ENCODE measurements around the gene STT3B. TPM values are rescaled to one million over a fixed set of nuclear protein-coding genes. Genes with fewer than 3 reads are reported as not detected.
A peak's percentile ranks its signal among the peaks of the same experiment; 100 is the strongest.

The STT3B gene
- total RNA-seq, 2 donors from 2014 or later: 106 to 132 TPM

DNA sequence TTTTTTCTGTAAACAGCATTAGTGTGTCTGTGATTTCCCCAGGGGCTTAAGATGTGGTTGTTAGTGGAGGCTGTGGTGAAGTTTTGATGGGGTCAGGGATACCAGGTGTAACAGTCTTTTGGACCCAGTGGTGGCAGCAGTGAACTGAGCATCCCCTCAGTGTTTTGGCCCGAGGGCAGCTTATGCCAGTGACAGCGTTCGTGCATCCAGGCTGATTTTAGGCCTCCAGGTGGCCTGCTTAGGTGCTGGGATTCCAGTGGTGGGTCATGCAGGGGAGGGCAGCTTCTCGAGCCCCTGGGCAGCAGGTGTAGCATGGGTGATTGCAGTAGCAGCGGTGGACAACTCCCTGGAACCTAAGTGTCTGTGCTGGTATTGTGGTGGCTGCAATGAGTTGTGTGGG is 29.2 kb downstream of the STT3B start:
- H3K27ac ChIP-seq: no peak overlapping the region
- intact Hi-C loops (cut with DNase I): no loop called here
- TF ChIP-seq, protein P1, sequence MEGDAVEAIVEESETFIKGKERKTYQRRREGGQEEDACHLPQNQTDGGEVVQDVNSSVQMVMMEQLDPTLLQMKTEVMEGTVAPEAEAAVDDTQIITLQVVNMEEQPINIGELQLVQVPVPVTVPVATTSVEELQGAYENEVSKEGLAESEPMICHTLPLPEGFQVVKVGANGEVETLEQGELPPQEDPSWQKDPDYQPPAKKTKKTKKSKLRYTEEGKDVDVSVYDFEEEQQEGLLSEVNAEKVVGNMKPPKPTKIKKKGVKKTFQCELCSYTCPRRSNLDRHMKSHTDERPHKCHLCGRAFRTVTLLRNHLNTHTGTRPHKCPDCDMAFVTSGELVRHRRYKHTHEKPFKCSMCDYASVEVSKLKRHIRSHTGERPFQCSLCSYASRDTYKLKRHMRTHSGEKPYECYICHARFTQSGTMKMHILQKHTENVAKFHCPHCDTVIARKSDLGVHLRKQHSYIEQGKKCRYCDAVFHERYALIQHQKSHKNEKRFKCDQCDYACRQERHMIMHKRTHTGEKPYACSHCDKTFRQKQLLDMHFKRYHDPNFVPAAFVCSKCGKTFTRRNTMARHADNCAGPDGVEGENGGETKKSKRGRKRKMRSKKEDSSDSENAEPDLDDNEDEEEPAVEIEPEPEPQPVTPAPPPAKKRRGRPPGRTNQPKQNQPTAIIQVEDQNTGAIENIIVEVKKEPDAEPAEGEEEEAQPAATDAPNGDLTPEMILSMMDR (IDR thresholded peaks at IDR 0.05): no peak
- no peak for TF ChIP-seq POLR2A (IDR thresholded peaks at IDR 0.05)
- no peak for TF ChIP-seq POLR2AphosphoS5 (IDR thresholded peaks at IDR 0.05)
- 84% methylated on average over 5 of the region's 5 CpGs for WGBS
- no peaks in the 10 kb centered on the region for H3K36me3 ChIP-seq
- no peaks in the 10 kb centered on the region for H3K27me3 ChIP-seq (replicated peaks; ENCODE audit: insufficient read depth)
- H3K4me1 ChIP-seq (replicated peaks): no peaks in the 10 kb centered on the region
- H3K9me3 ChIP-seq: no peaks in the 10 kb centered on the region
- no peak for DNase-seq (ENCODE audit: low spot score)
- no peak overlapping the region for H3K4me3 ChIP-seq

DNA sequence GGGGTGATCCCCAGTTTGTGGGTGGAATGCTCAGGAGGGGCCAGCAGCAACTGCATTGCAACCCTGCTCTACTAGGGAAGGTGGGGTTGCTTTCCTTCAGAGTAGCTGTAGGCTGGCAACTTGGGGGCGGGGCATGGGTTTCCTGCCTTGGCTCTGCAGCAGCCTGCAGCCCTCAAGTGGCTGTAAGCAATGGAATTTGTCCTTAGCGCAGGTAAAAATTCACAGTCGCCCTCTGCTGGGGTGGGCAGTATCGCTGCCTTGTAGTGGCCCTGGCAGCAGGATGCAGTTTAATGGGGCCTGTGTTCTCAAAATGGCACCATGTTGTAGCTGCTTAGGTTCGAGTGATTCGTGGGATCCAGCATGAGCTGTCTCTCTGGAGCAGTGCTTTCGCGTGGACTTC is 29.8 kb downstream of the STT3B start:
- 89% methylated on average over 8 of the region's 8 CpGs for WGBS
- Histone ChIP-seq H3K4me1 (replicated peaks) (no peaks in the 10 kb centered on the region), H3K36me3 (no peaks in the 10 kb centered on the region), H3K4me3 (no peak overlapping the region), H3K9me3 (no peaks in the 10 kb centered on the region), H3K27me3 (replicated peaks; ENCODE audit: insufficient read depth) (no peaks in the 10 kb centered on the region), H3K27ac (no peak overlapping the region)
- intact Hi-C loops (cut with DNase I): no loop called here
- no peak for DNase-seq (ENCODE audit: low spot score)
- TF ChIP-seq POLR2AphosphoS5 (IDR thresholded peaks at IDR 0.05) (no peak), POLR2A (IDR thresholded peaks at IDR 0.05) (no peak)
- TF ChIP-seq, protein P1 (IDR thresholded peaks at IDR 0.05): no peak

DNA sequence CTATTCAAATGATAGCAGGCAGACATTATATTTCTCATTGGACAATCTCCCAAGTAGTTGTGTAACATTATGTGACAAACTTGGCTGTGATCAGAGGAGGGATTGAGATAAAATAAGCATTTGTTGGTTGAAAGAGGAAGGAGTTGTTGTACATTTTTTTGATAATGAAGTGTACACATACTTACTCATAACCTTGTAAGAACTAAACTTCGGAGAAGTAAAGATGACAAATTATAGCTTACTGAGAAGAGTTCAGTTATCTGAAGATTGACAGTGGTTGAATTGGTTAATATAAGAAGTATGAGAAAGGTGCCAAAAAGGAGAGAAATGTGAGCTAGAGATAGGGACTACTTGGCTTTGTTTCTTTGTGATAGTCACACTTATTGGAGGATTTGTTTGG is 32.6 kb downstream of the STT3B start:
- H3K4me1 ChIP-seq (replicated peaks): no peaks in the 10 kb centered on the region
- no peak overlapping the region for H3K4me3 ChIP-seq
- H3K9me3 ChIP-seq: no peaks in the 10 kb centered on the region
- H3K36me3 ChIP-seq: no peaks in the 10 kb centered on the region
- no peak for DNase-seq (ENCODE audit: low spot score)
- H3K27ac ChIP-seq: no peak overlapping the region
- TF ChIP-seq, protein P1 (IDR thresholded peaks at IDR 0.05): no peak
- TF ChIP-seq POLR2A (IDR thresholded peaks at IDR 0.05) (no peak), POLR2AphosphoS5 (IDR thresholded peaks at IDR 0.05) (no peak)
- H3K27me3 ChIP-seq (replicated peaks; ENCODE audit: insufficient read depth): no peaks in the 10 kb centered on the region
- intact Hi-C loops (cut with DNase I): no loop called here
- WGBS: 69% methylated on average over 1 of the region's 1 CpG

DNA sequence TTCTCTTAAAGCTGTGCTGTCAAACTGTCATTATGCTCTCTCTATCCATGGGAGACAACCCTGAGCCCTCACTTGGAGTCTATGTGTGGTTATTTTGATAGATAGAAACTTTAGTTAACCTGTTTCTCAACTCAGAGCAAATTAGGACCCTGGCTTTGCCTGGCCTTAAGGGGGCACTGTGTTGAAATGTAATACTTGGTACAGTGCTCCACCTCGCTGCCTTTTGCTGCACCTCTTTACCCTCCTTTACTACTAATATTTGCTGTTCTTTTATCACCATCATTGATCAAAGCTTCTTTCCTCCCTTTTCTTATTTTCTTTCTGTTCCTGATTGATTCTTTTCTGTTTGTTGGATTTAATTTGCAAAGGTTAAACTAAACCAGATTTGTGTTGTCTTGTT is 34.3 kb downstream of the STT3B start:
- TF ChIP-seq, protein P1 (IDR thresholded peaks at IDR 0.05): peak in 2 of 4 experiments; percentile 10 to 19
- TF ChIP-seq POLR2AphosphoS5 (IDR thresholded peaks at IDR 0.05): no peak
- TF ChIP-seq POLR2A (IDR thresholded peaks at IDR 0.05): no peak
- Histone ChIP-seq H3K27me3 (replicated peaks; ENCODE audit: insufficient read depth) (no peaks in the 10 kb centered on the region), H3K27ac (no peak overlapping the region), H3K4me3 (no peak overlapping the region), H3K36me3 (no peaks in the 10 kb centered on the region), H3K4me1 (replicated peaks) (no peaks in the 10 kb centered on the region), H3K9me3 (no peaks in the 10 kb centered on the region)
- intact Hi-C loops (cut with DNase I): no loop called here
- 85% methylated on average over 1 of the region's 1 CpG for WGBS
- DNase-seq (ENCODE audit: low spot score): no peak

DNA sequence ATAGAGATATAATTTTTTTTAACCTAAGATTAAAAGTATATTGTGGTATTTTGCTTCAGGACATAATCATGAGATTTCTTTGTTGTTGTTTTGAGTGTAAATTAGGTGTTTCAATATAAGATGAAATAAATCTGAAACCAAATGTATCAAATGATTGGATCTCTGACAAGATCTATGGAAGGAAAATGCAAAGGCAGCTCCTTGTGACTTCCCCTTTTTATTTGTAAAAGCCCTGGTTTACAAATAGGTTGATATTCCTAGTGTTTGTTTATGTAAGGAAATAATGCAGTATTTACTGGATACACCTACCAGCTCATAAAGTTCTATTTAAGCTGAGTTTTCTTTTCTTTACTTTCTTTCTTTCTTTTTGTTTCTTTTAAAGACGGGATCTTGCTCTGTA is 35.9 kb downstream of the STT3B start:
- TF ChIP-seq, protein P1 (IDR thresholded peaks at IDR 0.05): no peak
- no peak for TF ChIP-seq POLR2A (IDR thresholded peaks at IDR 0.05)
- TF ChIP-seq POLR2AphosphoS5 (IDR thresholded peaks at IDR 0.05): no peak
- Histone ChIP-seq H3K36me3 (no peaks in the 10 kb centered on the region), H3K4me3 (no peak overlapping the region), H3K27me3 (replicated peaks; ENCODE audit: insufficient read depth) (no peaks in the 10 kb centered on the region), H3K27ac (no peak overlapping the region), H3K9me3 (no peaks in the 10 kb centered on the region), H3K4me1 (replicated peaks) (no peaks in the 10 kb centered on the region)
- WGBS: 85% methylated on average over 1 of the region's 1 CpG
- no peak for DNase-seq (ENCODE audit: low spot score)
- intact Hi-C loops (cut with DNase I): no loop called here
